Brain microvascular endothelial cell (primary cell): ENCODE measurements around the gene SFTPB.

Source experiments
- DNase-seq: peaks from one replicate; pipeline ENCODE4 v3.0.0-alpha.2; 2020
- H3K27ac ChIP-seq: fragments of 250-450 bp; sonication (Bioruptor Pico); 2 replicates; pipeline ENCODE4 v1.5.1; 2020; ENCODE audit warnings: mild to moderate bottlenecking, moderate library complexity
- H3K27me3 ChIP-seq: fragments of 250-450 bp; sonication (Bioruptor Pico); replicated peaks from 2 replicates; pipeline ENCODE4 v1.5.1; 2020; ENCODE audit warnings: mild to moderate bottlenecking
- H3K36me3 ChIP-seq: fragments of 250-450 bp; sonication (Bioruptor Pico); replicated peaks from 2 replicates; pipeline ENCODE4 v1.5.1; 2020; ENCODE audit warnings: mild to moderate bottlenecking
- H3K4me3 ChIP-seq: 2 replicates; pipeline ENCODE4 v1.5.1; 2011; ENCODE audit warnings: low read depth, mild to moderate bottlenecking, control low read depth, low read length, moderate library complexity
- in situ Hi-C: cut with HindIII; loops from 2 replicates; pipeline ENCODE4 v1.10.0; 2017; ENCODE audit warnings: low sequenced_read_pairs, low pct_ligation_motif_present
- TF ChIP-seq, protein P1 (sequence below): IDR thresholded peaks from 2 replicates; pipeline ENCODE4 v1.5.1; 2011; ENCODE audit warnings: low read depth, mild to moderate bottlenecking, moderate library complexity, low read length, control low read depth, inconsistent platforms; ENCODE audit errors: missing control alignments

The SFTPB gene

DNA sequence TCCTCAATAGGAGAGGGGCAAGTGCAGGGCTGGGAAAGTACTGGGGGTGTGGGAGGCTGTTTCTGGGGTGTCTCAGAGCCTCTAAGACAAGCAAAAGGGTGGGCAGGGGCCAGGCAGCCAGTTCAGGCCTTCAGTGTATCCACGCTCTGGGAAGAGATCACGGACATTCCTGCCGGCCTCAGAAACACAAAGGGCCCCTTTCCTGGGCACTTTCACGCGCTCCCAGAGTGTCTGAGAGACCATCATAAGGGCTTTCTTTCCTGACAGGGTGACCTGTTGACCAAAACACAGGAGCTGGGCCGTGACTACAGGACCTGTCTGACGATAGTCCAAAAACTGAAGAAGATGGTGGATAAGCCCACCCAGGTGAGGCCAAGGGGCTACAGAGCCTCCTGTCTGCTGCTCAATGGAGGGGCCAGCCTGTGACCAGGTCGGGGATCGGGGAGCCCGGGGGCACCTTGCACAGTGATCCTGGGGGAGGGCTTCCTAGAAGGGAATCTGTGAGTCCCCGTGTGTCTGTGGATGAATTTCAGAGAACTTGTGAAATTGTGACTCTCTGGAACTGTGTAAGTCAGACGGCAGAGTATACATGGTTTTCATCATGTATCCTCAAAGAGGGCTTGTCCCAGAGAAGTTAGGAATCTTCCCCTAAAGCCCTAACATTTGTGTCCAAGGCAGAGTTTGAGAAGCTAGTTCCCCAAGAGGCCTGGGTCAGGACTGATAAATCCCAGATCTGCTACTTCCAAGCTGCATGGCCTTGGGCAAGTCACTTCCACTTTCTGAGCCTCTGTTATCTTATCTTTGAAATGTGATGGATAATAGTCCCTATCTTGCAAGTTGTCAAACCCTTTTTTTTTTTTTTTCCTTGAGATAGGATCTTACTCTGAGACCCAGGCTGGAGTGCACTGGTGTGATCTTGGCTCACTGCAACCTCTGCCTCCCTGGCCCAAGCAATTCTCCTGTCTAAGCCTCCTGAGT, 28.0 kb upstream of the SFTPB start:
- no peak overlapping the region for H3K4me3 ChIP-seq
- no peak overlapping the region for H3K27ac ChIP-seq
- H3K36me3 ChIP-seq, result no peaks in the 10 kb centered on the region
- TF ChIP-seq, protein P1, sequence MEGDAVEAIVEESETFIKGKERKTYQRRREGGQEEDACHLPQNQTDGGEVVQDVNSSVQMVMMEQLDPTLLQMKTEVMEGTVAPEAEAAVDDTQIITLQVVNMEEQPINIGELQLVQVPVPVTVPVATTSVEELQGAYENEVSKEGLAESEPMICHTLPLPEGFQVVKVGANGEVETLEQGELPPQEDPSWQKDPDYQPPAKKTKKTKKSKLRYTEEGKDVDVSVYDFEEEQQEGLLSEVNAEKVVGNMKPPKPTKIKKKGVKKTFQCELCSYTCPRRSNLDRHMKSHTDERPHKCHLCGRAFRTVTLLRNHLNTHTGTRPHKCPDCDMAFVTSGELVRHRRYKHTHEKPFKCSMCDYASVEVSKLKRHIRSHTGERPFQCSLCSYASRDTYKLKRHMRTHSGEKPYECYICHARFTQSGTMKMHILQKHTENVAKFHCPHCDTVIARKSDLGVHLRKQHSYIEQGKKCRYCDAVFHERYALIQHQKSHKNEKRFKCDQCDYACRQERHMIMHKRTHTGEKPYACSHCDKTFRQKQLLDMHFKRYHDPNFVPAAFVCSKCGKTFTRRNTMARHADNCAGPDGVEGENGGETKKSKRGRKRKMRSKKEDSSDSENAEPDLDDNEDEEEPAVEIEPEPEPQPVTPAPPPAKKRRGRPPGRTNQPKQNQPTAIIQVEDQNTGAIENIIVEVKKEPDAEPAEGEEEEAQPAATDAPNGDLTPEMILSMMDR, result no peak
- no peaks in the 10 kb centered on the region for H3K27me3 ChIP-seq
- no peak for DNase-seq
- in situ Hi-C loops, result no loop called here

DNA sequence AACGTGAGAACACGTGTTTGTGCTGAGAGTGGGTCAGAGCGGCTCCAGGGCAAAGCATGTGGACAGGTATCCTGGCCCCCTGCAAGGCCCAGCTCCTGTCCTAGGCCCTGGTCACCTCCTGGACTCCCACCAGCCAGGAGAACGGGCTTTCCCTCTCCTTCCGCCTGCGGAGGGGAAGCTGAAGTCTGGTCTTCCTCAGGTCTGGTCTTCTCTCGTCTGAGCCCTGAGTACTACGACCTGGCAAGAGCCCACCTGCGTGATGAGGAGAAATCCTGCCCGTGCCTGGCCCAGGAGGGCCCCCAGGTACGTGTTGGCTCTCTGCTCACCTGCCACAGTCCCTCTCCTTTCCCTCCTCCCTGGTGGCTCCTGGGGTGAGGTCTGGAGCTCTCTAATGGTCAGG, 27.1 kb upstream of the SFTPB start:
- Histone ChIP-seq H3K27ac (no peak overlapping the region), H3K36me3 (no peaks in the 10 kb centered on the region), H3K4me3 (no peak overlapping the region), H3K27me3 (no peaks in the 10 kb centered on the region)
- in situ Hi-C loops, result no loop called here
- TF ChIP-seq, protein P1, result no peak
- no peak for DNase-seq

DNA sequence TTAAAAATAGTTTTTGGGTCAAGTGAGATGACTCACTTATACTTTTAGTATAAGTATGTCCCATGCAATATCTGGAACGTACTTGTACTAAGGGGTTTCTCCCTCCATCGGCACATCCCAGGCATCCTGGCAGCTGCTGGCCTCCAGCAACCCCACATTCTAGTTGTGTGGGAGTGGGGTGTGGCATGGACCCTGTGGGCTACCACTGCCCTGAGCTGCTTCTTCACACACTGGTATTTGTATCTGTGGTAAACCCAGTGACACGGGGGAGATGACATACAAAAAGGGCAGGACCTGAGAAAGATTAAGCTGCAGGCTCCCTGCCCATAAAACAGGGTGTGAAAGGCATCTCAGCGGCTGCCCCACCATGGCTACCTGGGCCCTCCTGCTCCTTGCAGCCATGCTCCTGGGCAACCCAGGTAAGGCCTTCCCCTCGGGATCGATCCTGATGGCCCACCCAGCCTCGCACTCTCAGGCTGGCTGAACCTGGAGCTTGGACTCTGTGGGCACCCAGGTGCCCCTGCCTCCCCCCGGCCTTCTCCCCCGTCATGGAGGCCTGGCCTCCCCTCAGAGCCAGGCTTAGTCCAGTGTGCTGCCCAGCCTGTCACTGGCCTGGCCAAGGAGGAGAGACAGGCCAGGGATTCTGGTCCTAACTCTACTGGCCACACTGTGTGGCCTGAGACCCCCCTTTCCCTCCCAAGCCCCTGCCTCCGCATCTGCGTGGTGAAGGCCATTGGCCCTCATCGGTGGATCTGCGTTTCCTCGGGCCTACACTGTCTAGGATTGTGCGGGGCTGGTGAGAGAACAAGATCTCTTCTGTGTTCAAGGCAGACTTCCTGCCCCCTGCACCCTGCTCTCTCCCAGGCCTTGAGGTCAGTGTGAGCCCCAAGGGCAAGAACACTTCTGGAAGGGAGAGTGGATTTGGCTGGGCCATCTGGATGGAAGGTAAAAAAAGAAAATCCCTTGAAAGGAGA, 26.3 kb upstream of the SFTPB start, which contains the start of gene GNLY:
GNLY (plus strand) TSS at position 307 of the 974 bp plus-strand sequence; CDS start at position 368, 61 bp downstream.
- Histone ChIP-seq H3K4me3 (no peak within 1 kb of the TSS), H3K27ac (no peak within 1 kb of the TSS), H3K36me3 (no peaks in the 10 kb centered on the region), H3K27me3 (no peaks in the 10 kb centered on the region)
- no peak for DNase-seq
- TF ChIP-seq, protein P1, result no peak
- in situ Hi-C loops, result no loop called here

DNA sequence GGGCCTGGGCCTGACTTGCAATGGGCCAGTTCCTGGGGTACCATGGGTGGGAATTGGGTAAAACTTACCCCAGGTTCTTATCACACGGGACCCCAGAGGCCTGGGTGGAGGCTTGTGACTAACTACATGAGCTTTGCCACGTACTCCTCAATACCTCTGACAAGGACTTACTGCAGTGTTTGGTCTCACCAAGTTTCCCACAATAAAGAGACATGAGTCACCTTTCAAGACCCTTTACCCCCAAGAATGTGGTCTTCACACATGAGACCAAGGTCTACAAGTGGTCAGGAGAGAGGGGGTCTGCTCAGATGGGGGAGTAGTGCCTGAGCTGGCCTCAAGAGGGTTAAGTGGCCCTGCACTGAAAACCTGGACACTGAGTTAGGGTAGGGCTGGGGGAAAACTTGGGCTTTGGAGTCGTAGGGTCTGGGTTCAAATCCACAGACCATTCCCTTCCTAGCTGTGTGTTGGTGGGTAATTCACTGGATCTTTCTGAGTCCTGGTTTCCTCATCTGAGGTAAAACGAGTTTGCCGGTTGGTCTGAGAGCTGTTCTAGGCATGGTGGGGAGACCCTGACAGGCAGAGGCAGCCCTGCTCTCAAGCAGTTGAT, 24.1 kb upstream of the SFTPB start:
- TF ChIP-seq, protein P1, result no peak
- Histone ChIP-seq H3K27ac (no peak overlapping the region), H3K4me3 (no peak overlapping the region), H3K36me3 (no peaks in the 10 kb centered on the region), H3K27me3 (no peaks in the 10 kb centered on the region)
- in situ Hi-C loops, result no loop called here
- no peak for DNase-seq

DNA sequence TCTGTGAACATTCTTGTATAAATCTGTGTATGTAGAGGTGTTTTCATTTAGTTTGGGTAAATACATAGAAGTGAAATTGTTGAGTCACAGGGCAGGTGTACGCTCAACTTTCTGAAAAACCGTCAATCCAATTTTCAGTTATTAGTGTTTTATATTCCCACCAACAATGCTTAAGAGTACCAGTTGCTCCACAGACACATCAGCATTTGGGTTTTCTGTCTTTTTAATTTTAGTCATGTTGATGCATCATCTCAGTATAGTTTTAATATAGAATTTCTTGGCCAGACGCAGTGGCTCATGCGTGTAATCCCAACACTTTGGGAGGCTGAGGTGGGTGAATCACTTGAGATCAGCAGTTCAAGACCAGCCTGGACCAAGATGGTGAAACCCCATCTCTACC, 22.9 kb upstream of the SFTPB start:
- no peak overlapping the region for H3K27ac ChIP-seq
- H3K27me3 ChIP-seq, result no peaks in the 10 kb centered on the region
- in situ Hi-C loops, result no loop called here
- H3K4me3 ChIP-seq, result no peak overlapping the region
- no peak for DNase-seq
- H3K36me3 ChIP-seq, result no peaks in the 10 kb centered on the region
- TF ChIP-seq, protein P1, result no peak
